Adrenal gland (tissue), 19 donors: ENCODE measurements around the gene TRIM24. TPM values are rescaled to one million over a fixed set of nuclear protein-coding genes. Genes with fewer than 3 reads are reported as not detected.
"Not testable (repeated sequence)": the region's sequence is repeated elsewhere in the genome, so short reads cannot be mapped to it uniquely, and the experiment has no call there.

Experiments
- DNase-seq, 7 donors: peaks; one replicate each; pipeline ENCODE4 v3.0.0-alpha.2; 2019 to 2020
- H3K27ac ChIP-seq, 5 donors: fragments of 200-600 bp; sonication (generic) in 4 of 5; 1 replicate in 3 of 5; 2 replicates in 2 of 5; pipeline versions ENCODE4 v1.5.1 to v1.8.0; 2016 to 2020; ENCODE audit warnings: mild to moderate bottlenecking in 1 of 5
- H3K27me3 ChIP-seq: fragments of 200-600 bp; 2 replicates; pipeline ENCODE4 v1.8.0; 2021
- H3K36me3 ChIP-seq, 2 donors: fragments of 200-600 bp; replicated peaks in 1 of 2; 1 replicate in 1 of 2; 2 replicates in 1 of 2; pipeline versions ENCODE4 v1.5.1 to v1.8.0; 2018 to 2022
- H3K4me1 ChIP-seq, 2 donors: fragments of 200-600 bp; replicated peaks in 1 of 2; 1 replicate in 1 of 2; 2 replicates in 1 of 2; pipeline versions ENCODE4 v1.5.1 to v1.8.0; 2018 to 2021
- H3K4me3 ChIP-seq, 4 donors: fragments of 200-600 bp; sonication (generic) in 3 of 4; one replicate each; pipeline ENCODE4 v1.5.1; 2016 to 2018
- H3K9me3 ChIP-seq, 3 donors: fragments of 200-600 bp; sonication (generic) in 1 of 3; replicated peaks in 1 of 3; 1 replicate in 2 of 3; 2 replicates in 1 of 3; pipeline versions ENCODE4 v1.5.1 to v1.8.0; 2016 to 2021
- CTCF ChIP-seq, 6 experiments: fragments of 450-650 bp in 4 of 6; fragments of 200-600 bp in 2 of 6; sonication (generic) in 1 of 6; IDR thresholded peaks; 1 replicate in 5 of 6; 2 replicates in 1 of 6; pipeline versions ENCODE4 v1.5.1 to v1.8.0; 2016 to 2021; ENCODE audit warnings: antibody characterized with exemption in 6 of 6, mild to moderate bottlenecking in 2 of 6, moderate library complexity in 1 of 6
- POLR2A ChIP-seq, 2 donors: fragments of 450-650 bp; IDR thresholded peaks; one replicate each; pipeline ENCODE4 v1.6.1; 2017; ENCODE audit warnings: antibody characterized with exemption in 2 of 2, mild to moderate bottlenecking in 2 of 2, moderate library complexity in 1 of 2
- WGBS, 4 donors: extraction: QIAGEN DNeasy Blood & Tissue Kit in 2 of 4; methylation state at CpG; one replicate each; pipeline versions ENCODE4 v1.1.5 to v1.1.7; 2013 to 2017; 5-methylcytosine and 5-hydroxymethylcytosine counted together
- intact Hi-C, 2 donors: fragments of 100-400 bp; cut with DNase I; formaldehyde crosslinking; loops; one replicate each; pipeline versions ENCODE4 v1.14.1 to v1.15.0; 2022 to 2023
- long read RNA-seq, 10 donors: library from polyadenylated mRNA in 3 of 10; unstranded in 2 of 10; stranded (forward) in 1 of 10; transcript quantifications; one replicate each; pipeline ENCODE4 v2.0.0 and lab custom pipeline, GENCODE V29; 2021 to 2026
- polyA plus RNA-seq, 3 donors: library from polyadenylated mRNA; stranded (reverse); fragments of 200-250 nt in 2 of 3; fragments of 350-450 nt in 1 of 3; fragmentation: Illumina TruSeq in 1 of 3; extraction: RNeasy Lipid Tissue Mini Kit (QIAGEN cat#74804) in 1 of 3; gene quantifications; one replicate each; pipeline ENCODE4 v1.2.3, GENCODE V29; 2013 to 2014
- total RNA-seq, 9 donors: library from RNA; depleted of rRNA in 4 of 9; stranded (reverse); fragments of >200 nt in 4 of 9; fragments of 120-200 nt in 1 of 9; fragmentation: NEBNext Ultra II Directional in 1 of 9; extraction: Animal tissue kit (Norgen Biotek cat#: 25700) in 1 of 9; gene quantifications; one replicate each; pipeline versions ENCODE4 v1.1.0 to v1.2.4, GENCODE V29; 2013 to 2023
- donor health status: healthy with polysubstance abuse.
- donor health status: Bipolar disorder and iron deficiency.
- donor health status: DM: yes; HTN: yes; CAD: no.
- donor health status: DM: no; HTN: no; CAD: no.
- donor health status: DM: no; HTN: no; CAD: no.
- donor health status: DM: yes; HTN: yes; CAD: no.

TRIM24 gene
- 100 to 1,000 TPM in 1 of 9 donors, 10 to 100 TPM in 8; 45.6 to 103 (median 60.2) TPM for total RNA-seq
- polyA plus RNA-seq = 10 to 100 TPM; 22.7 to 81.1 (median 27.5) TPM
- long read RNA-seq, donor 1, full-length matches to known transcripts = 1 of 12 reads
- long read RNA-seq, donor 1, partial matches to known transcripts = 11 of 12 reads
- long read RNA-seq, donor 1, other reads (novel, unspliced or antisense) = 0 of 12 reads
- long read RNA-seq, donor 2, full-length matches to known transcripts = 2 of 9 reads
- long read RNA-seq, donor 2, partial matches to known transcripts = 7 of 9 reads
- long read RNA-seq, donor 2, other reads (novel, unspliced or antisense) = 0 of 9 reads
- long read RNA-seq, donor 3, full-length matches to known transcripts = 2 of 15 reads
- long read RNA-seq, donor 3, partial matches to known transcripts = 13 of 15 reads
- long read RNA-seq, donor 3, other reads (novel, unspliced or antisense) = 0 of 15 reads
- long read RNA-seq, donor 4, partial matches to known transcripts = 5 of 9 reads
- long read RNA-seq, donor 4, other reads (novel, unspliced or antisense) = 3 of 9 reads
- long read RNA-seq, donor 5, full-length matches to known transcripts = 43 of 59 reads
- long read RNA-seq, donor 5, partial matches to known transcripts = 10 of 59 reads
- long read RNA-seq, donor 5, other reads (novel, unspliced or antisense) = 6 of 59 reads
- long read RNA-seq, donor 6, partial matches to known transcripts = 5 of 5 reads
- long read RNA-seq, donor 6, other reads (novel, unspliced or antisense) = 0 of 5 reads
- long read RNA-seq, donor 7, full-length matches to known transcripts = 1 of 14 reads
- long read RNA-seq, donor 7, partial matches to known transcripts = 13 of 14 reads
- long read RNA-seq, donor 7, other reads (novel, unspliced or antisense) = 0 of 14 reads
- long read RNA-seq, donor 8, full-length matches to known transcripts = 13 of 31 reads
- long read RNA-seq, donor 8, partial matches to known transcripts = 18 of 31 reads
- long read RNA-seq, donor 8, other reads (novel, unspliced or antisense) = 0 of 31 reads
- long read RNA-seq, donor 9, partial matches to known transcripts = 0 of 1 reads
- long read RNA-seq, donor 9, other reads (novel, unspliced or antisense) = 0 of 1 reads
- long read RNA-seq, donor 10, full-length matches to known transcripts = 5 of 10 reads
- long read RNA-seq, donor 10, partial matches to known transcripts = 5 of 10 reads
- long read RNA-seq, donor 10, other reads (novel, unspliced or antisense) = 0 of 10 reads

DNA sequence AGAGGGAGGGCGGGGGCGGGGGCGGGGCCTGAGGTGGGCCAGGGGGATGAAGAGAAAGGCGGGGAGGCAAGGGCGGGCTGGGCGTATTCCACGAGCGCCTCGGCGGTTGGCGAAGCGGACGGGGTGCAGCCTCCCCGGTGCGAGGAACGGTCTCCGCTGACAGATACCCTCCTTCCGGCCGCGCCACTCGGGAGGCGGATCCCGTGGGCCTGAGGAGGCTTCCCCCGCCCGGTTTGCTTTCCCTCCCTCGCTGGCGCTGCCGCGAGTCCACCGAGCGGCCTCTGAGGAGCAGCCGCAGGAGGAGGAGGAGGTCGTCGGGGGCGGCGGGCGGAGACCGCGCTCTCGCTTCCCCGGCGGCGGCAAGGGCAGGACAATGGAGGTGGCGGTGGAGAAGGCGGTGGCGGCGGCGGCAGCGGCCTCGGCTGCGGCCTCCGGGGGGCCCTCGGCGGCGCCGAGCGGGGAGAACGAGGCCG lies at the start of gene TRIM24:
TSS of gene TRIM24 (plus strand) at position 84 of the 473 bp plus-strand sequence. CDS start at position 374, 290 bp downstream.
- Histone ChIP-seq H3K9me3 (no peaks in the 10 kb centered on the region), H3K27me3 (no peaks in the 10 kb centered on the region), H3K4me1 (peaks cover 6 to 23% of the 10 kb centered on the region in 2 donors), H3K36me3 (no peaks in the 10 kb centered on the region), H3K4me3 (peak within 1 kb of the TSS; percentile 62 to 99 (median 64)), H3K27ac (peak within 1 kb of the TSS; percentile 89 to 99 (median 93))
- intact Hi-C loops = loop anchor here in 1 of 2 donors (10.0 kb wide), 1 partner anchor 275 kb away; no protein-coding TSS in a partner anchor
- TF ChIP-seq POLR2A (IDR thresholded peaks at IDR 0.05) = peak; percentile 95 to 99
- no peak for TF ChIP-seq CTCF (IDR thresholded peaks at IDR 0.05)
- peak in 4 of 7 donors; percentile 97 to 99 (median 98) for DNase-seq
- 0 to 1% (median 0%) methylated on average over 16 to 59 of the region's 59 CpGs; no CpG with 5 or more reads in 1 of the 4 donors for WGBS, 4 donors

DNA sequence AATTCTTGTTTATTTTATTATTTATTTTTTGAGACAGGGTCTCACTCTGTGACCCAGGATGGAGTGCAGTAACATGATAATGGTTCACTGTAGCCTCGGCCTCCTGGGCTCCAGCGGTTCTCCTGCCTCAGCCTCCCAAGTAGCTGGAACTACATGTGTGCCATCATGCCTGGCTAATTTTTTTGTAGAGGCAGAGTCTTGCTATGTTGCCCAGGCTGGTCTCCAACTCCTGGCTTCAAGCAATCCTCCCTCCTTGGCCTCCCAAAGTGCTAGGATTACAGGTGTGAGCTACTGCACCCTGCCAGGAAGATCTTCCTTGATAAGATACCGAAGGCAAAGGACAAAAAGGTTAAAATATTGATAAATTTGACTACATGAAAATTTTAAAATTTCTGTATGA lies 48.0 kb upstream of the TRIM24 start:
- H3K27ac ChIP-seq, H3K27me3 ChIP-seq, intact Hi-C loops, H3K4me3 ChIP-seq, H3K9me3 ChIP-seq, H3K36me3 ChIP-seq, H3K4me1 ChIP-seq, DNase-seq: not testable (repeated sequence)
- WGBS, 4 donors = 92 to 94% (median 93%) methylated on average over 3 of the region's 3 CpGs

GRCh38 chr7:138412921-138413320 lies 47.1 kb upstream of the TRIM24 start:
- H3K27ac ChIP-seq, H3K36me3 ChIP-seq, H3K9me3 ChIP-seq, DNase-seq, H3K27me3 ChIP-seq, H3K4me1 ChIP-seq, H3K4me3 ChIP-seq, intact Hi-C loops: not testable (repeated sequence)
- 89 to 93% (median 93%) methylated on average over 6 of the region's 6 CpGs for WGBS, 4 donors

- intact Hi-C loops = no loop called here
- no peak for DNase-seq
- Histone ChIP-seq H3K9me3 (no peaks in the 10 kb centered on the region), H3K27ac (no peak overlapping the region), H3K4me3 (no peak overlapping the region), H3K27me3 (no peaks in the 10 kb centered on the region), H3K4me1 (no peaks in the 10 kb centered on the region), H3K36me3 (no peaks in the 10 kb centered on the region)
- TF ChIP-seq CTCF (IDR thresholded peaks at IDR 0.05) (no peak), POLR2A (IDR thresholded peaks at IDR 0.05) (no peak)
- WGBS, 4 donors = 58 to 66% (median 61%) methylated on average over 3 of the region's 3 CpGs
Measured at GRCh38 chr7:138417078-138417700, 42.9 kb upstream of the TRIM24 start.
